CD4-positive, CD25-positive, alpha-beta regulatory T cell (primary cell): ENCODE data around the gene CRACR2B. TPM values are rescaled to one million over a fixed set of nuclear protein-coding genes. Genes with fewer than 3 reads are reported as not detected.

ENCODE experiments used
- ATAC-seq, 2 donors: fragments of 150-1000 bp; cut with Tn5 transposase; one replicate each; pipeline ENCODE4 v1.10.0; 2021; ENCODE audit warnings: low read depth in 2 of 2, moderate number of reproducible peaks in 2 of 2, moderate library complexity in 1 of 2
- DNase-seq, 3 donors: peaks; one replicate each; pipeline versions ENCODE4 v3.0.0 to v3.0.0-alpha.2; 2012 to 2022; ENCODE audit warnings: mixed read lengths in 1 of 3
- H3K27ac ChIP-seq: one replicate; pipeline ENCODE4 v1.7.0; 2013; ENCODE audit warnings: mild to moderate bottlenecking, low read length; ENCODE audit not compliant: insufficient read depth, poor library complexity, severe bottlenecking
- H3K27me3 ChIP-seq: one replicate; pipeline ENCODE4 v1.7.0; 2013; ENCODE audit warnings: low read length; ENCODE audit not compliant: control insufficient read depth, insufficient read depth
- H3K36me3 ChIP-seq: one replicate; pipeline ENCODE4 v1.7.0; 2013; ENCODE audit warnings: mild to moderate bottlenecking, low read length, moderate library complexity; ENCODE audit not compliant: control insufficient read depth, insufficient read depth
- H3K4me1 ChIP-seq: 2 replicates; pipeline ENCODE4 v1.7.0; 2013; ENCODE audit warnings: mild to moderate bottlenecking, low read length; ENCODE audit not compliant: insufficient read depth, control insufficient read depth, poor library complexity, severe bottlenecking
- H3K4me3 ChIP-seq: one replicate; pipeline ENCODE4 v1.7.0; 2013; ENCODE audit warnings: low read depth, mild to moderate bottlenecking, low read length, moderate library complexity
- H3K9me3 ChIP-seq, 2 experiments: 1 replicate in 1 of 2; 2 replicates in 1 of 2; pipeline ENCODE4 v1.7.0; 2013; ENCODE audit warnings: low read length in 2 of 2, mild to moderate bottlenecking in 1 of 2, moderate library complexity in 1 of 2; ENCODE audit not compliant: control insufficient read depth in 2 of 2
- H3K27ac Mint-ChIP-seq, 3 donors: one replicate each; pipeline ENCODE4 v1.8.0; 2020 to 2022; ENCODE audit warnings: mild to moderate bottlenecking in 3 of 3, mixed read lengths in 3 of 3, moderate library complexity in 2 of 3
- H3K27me3 Mint-ChIP-seq: one replicate; pipeline ENCODE4 v1.8.0; 2022; ENCODE audit warnings: mild to moderate bottlenecking, mixed read lengths
- H3K36me3 Mint-ChIP-seq: one replicate; pipeline ENCODE4 v1.8.0; 2020; ENCODE audit warnings: mixed read lengths
- H3K4me1 Mint-ChIP-seq, 4 donors: one replicate each; pipeline ENCODE4 v1.8.0; 2020 to 2022; ENCODE audit warnings: mixed read lengths in 4 of 4, mild to moderate bottlenecking in 1 of 4
- H3K4me3 Mint-ChIP-seq, 4 donors: one replicate each; pipeline ENCODE4 v1.8.0; 2020 to 2022; ENCODE audit warnings: mild to moderate bottlenecking in 4 of 4, mixed read lengths in 4 of 4, moderate library complexity in 3 of 4
- H3K9me3 Mint-ChIP-seq, 7 donors: one replicate each; pipeline ENCODE4 v1.8.0; 2020 to 2022; ENCODE audit warnings: mixed read lengths in 7 of 7, mild to moderate bottlenecking in 3 of 7, moderate library complexity in 2 of 7
- polyA plus RNA-seq, 4 donors: library from polyadenylated mRNA; unstranded; fragments of 300-500 nt; fragmentation: Illumina TruSeq; gene quantifications; one replicate each; pipeline ENCODE4 v1.2.3, GENCODE V29; 2021
- total RNA-seq: library from RNA; stranded (reverse); gene quantifications from one replicate; pipeline ENCODE4 v1.2.3, GENCODE V29; 2022

Gene CRACR2B
- total and polyA plus RNA-seq, 5 donors from 2014 or later, result 0.11 to 1.2 (median 0.21) TPM; not detected in 1

DNA sequence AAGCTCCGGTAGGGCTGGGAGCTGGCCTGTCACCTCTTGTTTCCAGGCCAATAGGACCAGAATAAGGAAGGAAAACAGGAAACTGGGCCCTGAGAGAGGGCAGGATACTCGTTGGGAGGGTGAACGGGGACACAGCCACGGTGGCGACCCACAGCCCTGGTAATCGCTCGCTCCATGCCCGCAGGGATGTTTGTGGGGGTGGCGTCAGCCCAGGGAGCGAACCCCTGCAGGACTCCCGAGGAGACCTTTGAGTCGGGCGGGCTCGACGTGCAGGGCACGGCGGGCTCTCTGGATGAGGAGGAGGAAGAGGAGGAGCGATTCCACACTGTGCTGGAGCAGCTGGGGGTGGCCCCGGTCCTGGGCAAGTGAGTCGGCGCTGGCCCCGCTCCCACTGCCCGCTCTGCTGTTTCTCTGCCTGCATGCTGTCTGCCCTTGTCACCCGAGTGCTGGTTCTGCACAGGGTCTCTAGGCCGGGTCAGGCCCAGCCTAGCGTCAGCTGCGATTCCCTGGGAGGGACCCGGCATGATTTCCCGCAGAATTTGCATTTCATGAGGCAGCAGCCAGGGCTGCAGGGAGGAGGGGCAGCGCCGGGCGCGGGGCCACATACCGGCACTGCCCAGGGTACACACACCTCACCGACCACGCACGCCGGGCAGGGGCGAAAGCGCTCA is 1.6 kb downstream of the CRACR2B start:
- H3K4me1 Mint-ChIP-seq, result peaks cover 0 to 53% (median 9%) of the 10 kb centered on the region in 4 donors
- ATAC-seq (no peak), DNase-seq (no peak)
- no peaks in the 10 kb centered on the region for H3K9me3 ChIP-seq
- H3K27me3 Mint-ChIP-seq, result peaks cover 39% of the 10 kb centered on the region
- no peak overlapping the region for H3K27ac Mint-ChIP-seq
- peak overlapping the region; percentile 21 to 64 (median 56) for H3K4me3 Mint-ChIP-seq
- H3K36me3 Mint-ChIP-seq, result peaks cover 7% of the 10 kb centered on the region
- H3K36me3 ChIP-seq, result no peaks in the 10 kb centered on the region
- peaks cover 68% of the 10 kb centered on the region for H3K4me1 ChIP-seq
- H3K4me3 ChIP-seq, result no peak overlapping the region
- no peak overlapping the region for H3K27ac ChIP-seq
- no peaks in the 10 kb centered on the region for H3K9me3 Mint-ChIP-seq
- H3K27me3 ChIP-seq, result no peaks in the 10 kb centered on the region

DNA sequence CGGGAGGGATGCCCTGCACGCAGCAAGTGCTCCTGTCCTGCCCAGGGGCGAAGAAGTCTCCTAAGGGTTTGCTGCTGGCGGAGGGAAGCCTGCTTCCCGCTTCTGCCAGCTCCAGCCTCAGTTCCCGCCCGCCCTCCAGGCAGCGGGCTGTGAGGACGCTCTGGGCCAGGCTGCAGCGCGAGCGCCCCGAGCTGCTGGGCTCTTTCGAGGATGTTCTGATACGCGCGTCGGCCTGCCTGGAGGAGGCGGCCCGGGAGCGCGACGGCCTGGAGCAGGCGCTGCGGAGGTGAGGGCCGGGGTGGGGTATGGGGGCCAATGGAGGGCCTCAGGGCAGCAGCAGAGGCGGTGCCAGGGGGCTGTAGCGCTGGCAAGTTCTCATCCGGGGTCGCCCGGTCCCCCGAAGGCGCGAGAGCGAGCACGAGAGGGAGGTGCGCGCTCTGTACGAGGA is 2.2 kb downstream of the CRACR2B start:
- Histone ChIP-seq H3K27me3 (no peaks in the 10 kb centered on the region), H3K9me3 (no peaks in the 10 kb centered on the region), H3K27ac (no peak overlapping the region), H3K36me3 (no peaks in the 10 kb centered on the region), H3K4me3 (no peak overlapping the region), H3K4me1 (peaks cover 70% of the 10 kb centered on the region)
- no peak overlapping the region for H3K27ac Mint-ChIP-seq
- DNase-seq (no peak), ATAC-seq (no peak)
- H3K27me3 Mint-ChIP-seq, result peaks cover 39% of the 10 kb centered on the region
- H3K9me3 Mint-ChIP-seq, result no peaks in the 10 kb centered on the region
- peaks cover 0 to 54% (median 9%) of the 10 kb centered on the region in 4 donors for H3K4me1 Mint-ChIP-seq
- H3K36me3 Mint-ChIP-seq, result peaks cover 6% of the 10 kb centered on the region
- peak overlapping the region in 3 of 4 donors; percentile 54 to 64 (median 57) for H3K4me3 Mint-ChIP-seq

DNA sequence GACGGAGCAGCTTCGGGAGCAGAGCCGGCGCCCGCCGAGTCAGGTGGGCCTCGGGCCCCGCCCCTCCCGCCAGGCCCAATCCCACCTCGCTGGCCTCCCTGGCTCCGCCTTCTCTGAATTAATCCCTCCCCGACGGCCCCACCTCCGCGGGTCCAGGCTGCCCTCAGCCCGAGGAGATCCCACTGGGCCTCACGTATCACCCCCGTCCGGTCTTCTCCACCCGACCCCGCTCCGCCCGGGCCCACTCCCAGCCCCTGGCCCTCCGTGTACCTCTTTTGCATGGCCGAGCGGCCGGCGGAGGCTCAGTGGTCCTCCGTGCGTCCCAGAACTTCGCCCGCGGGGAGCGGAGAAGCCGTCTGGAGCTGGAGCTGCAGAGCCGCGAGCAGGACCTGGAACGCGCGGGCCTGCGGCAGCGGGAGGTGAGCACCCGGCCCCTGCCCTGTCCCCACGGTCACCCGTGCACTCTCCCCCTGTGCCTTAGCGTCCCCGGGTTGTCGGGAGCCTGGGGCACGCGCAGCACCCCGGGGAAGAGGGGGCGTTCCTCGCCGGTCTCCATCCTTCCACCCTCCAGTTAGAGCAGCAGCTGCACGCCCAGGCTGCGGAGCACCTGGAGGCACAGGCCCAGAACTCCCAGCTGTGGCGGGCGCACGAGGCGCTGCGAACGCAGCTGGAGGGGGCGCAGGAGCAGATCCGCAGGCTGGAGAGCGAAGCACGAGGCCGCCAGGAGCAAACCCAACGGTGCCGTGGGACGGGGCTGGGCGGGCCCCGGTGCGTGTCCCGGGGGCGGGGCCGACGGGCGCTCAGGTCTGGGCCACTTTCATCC is 2.8 kb downstream of the CRACR2B start:
- H3K4me3 Mint-ChIP-seq, result peak overlapping the region in 3 of 4 donors; percentile 38 to 64 (median 63)

DNA sequence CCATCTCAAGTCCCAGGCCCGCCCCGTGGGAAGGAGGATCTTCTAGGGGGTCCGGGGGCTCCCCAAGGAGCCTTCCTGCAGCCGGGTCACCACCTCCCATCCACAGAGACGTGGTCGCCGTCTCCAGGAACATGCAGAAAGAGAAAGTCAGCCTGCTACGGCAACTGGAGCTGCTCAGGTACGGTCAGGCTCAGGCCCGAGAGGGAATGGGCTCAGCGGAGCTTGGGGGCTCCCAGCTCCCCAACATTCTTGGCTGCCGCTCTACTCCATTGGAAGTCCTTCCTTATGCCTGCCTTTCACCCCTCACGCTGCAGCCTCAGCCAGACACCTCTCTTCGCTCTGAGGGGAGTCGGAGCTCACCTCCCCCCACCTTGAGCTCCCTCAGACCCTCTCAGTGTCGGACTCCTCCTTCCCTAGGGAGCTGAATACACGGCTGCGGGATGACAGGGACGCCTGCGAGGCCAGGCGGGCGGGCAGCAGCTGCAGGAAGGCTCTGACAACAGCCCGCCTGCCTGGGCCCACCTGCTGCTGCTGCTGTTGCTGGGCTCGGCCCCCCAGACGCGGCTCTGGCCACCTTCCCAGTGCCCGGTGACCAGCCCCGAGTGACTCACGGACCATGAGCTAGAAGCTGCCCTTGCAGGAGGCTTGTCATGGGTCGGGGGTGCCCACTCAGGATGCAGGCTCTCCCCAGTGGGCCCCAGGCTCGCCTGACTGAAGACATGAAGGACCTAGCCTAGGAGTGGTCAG is 3.6 kb downstream of the CRACR2B start:
- Mint-ChIP-seq H3K9me3 (no peaks in the 10 kb centered on the region), H3K4me3 (peak overlapping the region; percentile 54 to 63 (median 58)), H3K4me1 (peaks cover 0 to 51% (median 8%) of the 10 kb centered on the region in 4 donors), H3K27ac (peak overlapping the region in 1 of 3 donors; percentile 73), H3K27me3 (peaks cover 37% of the 10 kb centered on the region), H3K36me3 (no peaks in the 10 kb centered on the region)
- H3K36me3 ChIP-seq, result no peaks in the 10 kb centered on the region
- peaks cover 68% of the 10 kb centered on the region for H3K4me1 ChIP-seq
- DNase-seq (no peak), ATAC-seq (no peak)
- H3K27ac ChIP-seq, result no peak overlapping the region
- H3K4me3 ChIP-seq, result no peak overlapping the region
- H3K9me3 ChIP-seq, result no peaks in the 10 kb centered on the region
- no peaks in the 10 kb centered on the region for H3K27me3 ChIP-seq

More for the DNA sequence above, 2.8 kb downstream of the CRACR2B start:
- no peaks in the 10 kb centered on the region for H3K9me3 Mint-ChIP-seq
- Histone ChIP-seq H3K4me1 (peaks cover 72% of the 10 kb centered on the region), H3K9me3 (no peaks in the 10 kb centered on the region), H3K27ac (no peak overlapping the region), H3K36me3 (no peaks in the 10 kb centered on the region), H3K27me3 (no peaks in the 10 kb centered on the region), H3K4me3 (no peak overlapping the region)
- ATAC-seq (peak; percentile 29 to 43), DNase-seq (peak in 2 of 3 donors; percentile 50 to 69)
- H3K27ac Mint-ChIP-seq, result no peak overlapping the region
- peaks cover 39% of the 10 kb centered on the region for H3K27me3 Mint-ChIP-seq
- H3K36me3 Mint-ChIP-seq, result no peaks in the 10 kb centered on the region
- H3K4me1 Mint-ChIP-seq, result peaks cover 0 to 52% (median 8%) of the 10 kb centered on the region in 4 donors

DNA sequence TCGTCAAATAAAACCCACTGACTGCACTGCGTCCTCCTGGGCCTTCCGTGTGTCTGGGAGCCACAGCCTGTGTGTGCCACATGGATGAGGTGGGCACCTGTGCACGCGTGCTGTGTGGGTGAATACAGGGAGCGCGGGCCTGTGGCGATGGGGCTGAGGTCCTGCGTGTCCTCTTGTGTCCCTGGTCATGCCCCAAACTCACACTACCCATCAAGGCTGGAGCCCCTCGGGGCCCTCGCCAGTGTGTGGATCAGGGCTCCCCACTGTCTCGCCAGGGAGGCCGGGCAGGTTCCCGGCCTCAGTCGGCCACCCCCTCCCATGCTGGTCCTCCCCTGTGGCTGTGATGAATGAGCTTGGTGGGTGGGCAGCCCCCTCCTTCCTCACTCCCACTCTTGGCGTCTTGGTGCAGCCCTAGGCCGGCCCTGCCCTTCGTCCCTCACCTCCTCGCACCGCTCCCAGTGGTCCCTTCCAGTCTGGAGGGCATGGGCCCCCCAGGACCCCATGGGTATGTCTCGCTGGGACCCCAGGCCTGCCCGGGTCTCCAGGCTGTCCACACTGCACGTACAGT is 4.3 kb downstream of the CRACR2B start:
- Mint-ChIP-seq H3K36me3 (no peaks in the 10 kb centered on the region), H3K27me3 (peaks cover 33% of the 10 kb centered on the region), H3K27ac (peak overlapping the region in 1 of 3 donors; percentile 73), H3K4me1 (peaks cover 0 to 46% (median 6%) of the 10 kb centered on the region in 4 donors), H3K9me3 (no peaks in the 10 kb centered on the region), H3K4me3 (peak overlapping the region; percentile 54 to 72 (median 58))
- no peaks in the 10 kb centered on the region for H3K27me3 ChIP-seq
- H3K9me3 ChIP-seq, result no peaks in the 10 kb centered on the region
- DNase-seq, result no peak
- no peak for ATAC-seq
- H3K4me1 ChIP-seq, result peaks cover 60% of the 10 kb centered on the region
- no peaks in the 10 kb centered on the region for H3K36me3 ChIP-seq
- no peak overlapping the region for H3K4me3 ChIP-seq
- no peak overlapping the region for H3K27ac ChIP-seq

DNA sequence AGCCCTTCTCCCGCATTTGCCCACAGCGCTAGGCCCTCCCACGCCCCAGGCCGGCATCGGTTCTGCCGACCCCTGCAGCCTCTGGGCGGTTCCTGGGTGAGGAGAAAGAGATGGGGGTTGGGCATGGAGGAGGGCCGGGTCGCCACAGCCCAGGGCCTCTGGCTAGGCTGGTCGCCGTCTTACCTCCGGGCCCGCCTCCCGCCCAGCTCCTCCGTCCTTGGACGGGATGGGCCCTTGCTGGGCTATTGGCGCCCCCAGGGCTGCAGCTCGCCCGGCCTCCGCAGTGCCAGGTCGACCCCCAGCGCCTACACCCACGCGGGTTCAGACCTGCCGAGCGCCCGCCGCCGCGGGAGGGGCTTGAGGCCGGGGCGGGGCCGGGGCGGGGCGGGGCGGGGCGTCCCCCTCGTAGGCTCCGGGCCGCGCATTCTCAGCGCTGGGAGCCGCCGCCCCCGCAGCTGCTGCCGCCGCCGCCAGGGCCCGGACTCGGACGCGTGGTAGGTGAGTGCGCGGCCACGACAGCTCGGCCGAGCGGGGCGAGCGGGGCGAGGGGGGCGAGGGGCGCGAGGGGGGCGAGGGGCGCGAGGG is 4.9 kb downstream of the CRACR2B start, which contains the start of gene CD151:
CD151 (plus strand) TSS at position 424 of the 585 bp plus-strand sequence. CDS start 3,118 bp downstream, outside the sequence.
- peak; percentile 54 for ATAC-seq

More for the DNA sequence above, 4.9 kb downstream of the CRACR2B start, which contains the start of gene CD151:
- Histone ChIP-seq H3K4me1 (peaks cover 54% of the 10 kb centered on the region), H3K4me3 (no peak within 1 kb of the TSS), H3K27ac (no peak within 1 kb of the TSS), H3K36me3 (no peaks in the 10 kb centered on the region), H3K27me3 (no peaks in the 10 kb centered on the region), H3K9me3 (no peaks in the 10 kb centered on the region)
- H3K36me3 Mint-ChIP-seq, result no peaks in the 10 kb centered on the region
- peak in 2 of 3 donors; percentile 39 to 60 for DNase-seq
- H3K9me3 Mint-ChIP-seq, result no peaks in the 10 kb centered on the region
- peak within 1 kb of the TSS in 1 of 3 donors; percentile 73 for H3K27ac Mint-ChIP-seq
- peaks cover 30% of the 10 kb centered on the region for H3K27me3 Mint-ChIP-seq
- H3K4me3 Mint-ChIP-seq, result peak within 1 kb of the TSS; percentile 75 to 78 (median 78)
- H3K4me1 Mint-ChIP-seq, result peaks cover 0 to 43% (median 5%) of the 10 kb centered on the region in 4 donors
